GM20431 (cell line): Measurements from ENCODE around the gene CAPN5.

Experiments
- in situ Hi-C: fragments of 300-500 bp; cut with MseI, MboI; formaldehyde crosslinking; loops from one replicate; pipeline ENCODE4 v1.15.0; 2020; ENCODE audit warnings: low sequenced_read_pairs; ENCODE audit not compliant: unreplicated experiment

The CAPN5 gene

DNA sequence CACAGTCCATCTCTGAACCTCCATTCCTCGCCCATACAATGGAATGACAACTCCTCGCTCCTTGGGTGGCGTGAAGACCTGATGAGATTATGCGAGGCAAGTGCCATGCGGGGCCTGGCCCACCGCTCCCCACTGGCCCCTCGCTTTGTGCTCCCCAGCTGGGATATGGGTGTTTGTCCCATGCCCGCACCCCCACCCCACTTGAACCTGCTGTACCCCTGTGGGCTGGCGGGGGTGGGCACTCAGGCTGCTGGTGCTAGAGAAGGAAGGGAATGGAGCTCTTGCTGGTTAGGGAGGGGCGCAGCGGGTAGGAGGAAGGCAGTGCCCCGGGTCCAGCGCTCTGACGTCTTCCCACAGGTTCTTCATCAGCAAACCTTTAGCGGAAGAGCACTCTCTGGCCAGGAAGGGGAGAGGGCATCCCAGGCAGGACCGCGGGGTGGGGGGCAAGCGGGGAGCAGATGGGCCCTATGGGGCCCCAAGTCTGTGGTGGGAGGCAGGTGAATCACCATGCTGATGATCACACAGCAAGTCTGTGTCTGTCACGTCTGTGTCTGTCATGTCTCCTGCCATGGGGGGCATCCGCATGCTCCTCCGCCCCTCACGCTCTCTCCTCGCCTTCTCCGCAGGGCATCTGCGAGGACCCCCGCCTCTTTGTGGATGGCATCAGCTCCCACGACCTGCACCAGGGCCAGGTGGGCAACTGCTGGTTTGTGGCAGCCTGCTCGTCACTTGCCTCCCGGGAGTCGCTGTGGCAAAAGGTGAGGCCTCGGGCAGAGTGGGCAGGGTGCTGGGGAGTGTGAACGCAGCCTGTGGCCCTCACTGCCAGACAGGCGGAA lies 26.5 kb downstream of the CAPN5 start:
- in situ Hi-C loops: loop anchor here (10.0 kb wide), 1 partner anchor 48 kb away; no protein-coding TSS in a partner anchor

DNA sequence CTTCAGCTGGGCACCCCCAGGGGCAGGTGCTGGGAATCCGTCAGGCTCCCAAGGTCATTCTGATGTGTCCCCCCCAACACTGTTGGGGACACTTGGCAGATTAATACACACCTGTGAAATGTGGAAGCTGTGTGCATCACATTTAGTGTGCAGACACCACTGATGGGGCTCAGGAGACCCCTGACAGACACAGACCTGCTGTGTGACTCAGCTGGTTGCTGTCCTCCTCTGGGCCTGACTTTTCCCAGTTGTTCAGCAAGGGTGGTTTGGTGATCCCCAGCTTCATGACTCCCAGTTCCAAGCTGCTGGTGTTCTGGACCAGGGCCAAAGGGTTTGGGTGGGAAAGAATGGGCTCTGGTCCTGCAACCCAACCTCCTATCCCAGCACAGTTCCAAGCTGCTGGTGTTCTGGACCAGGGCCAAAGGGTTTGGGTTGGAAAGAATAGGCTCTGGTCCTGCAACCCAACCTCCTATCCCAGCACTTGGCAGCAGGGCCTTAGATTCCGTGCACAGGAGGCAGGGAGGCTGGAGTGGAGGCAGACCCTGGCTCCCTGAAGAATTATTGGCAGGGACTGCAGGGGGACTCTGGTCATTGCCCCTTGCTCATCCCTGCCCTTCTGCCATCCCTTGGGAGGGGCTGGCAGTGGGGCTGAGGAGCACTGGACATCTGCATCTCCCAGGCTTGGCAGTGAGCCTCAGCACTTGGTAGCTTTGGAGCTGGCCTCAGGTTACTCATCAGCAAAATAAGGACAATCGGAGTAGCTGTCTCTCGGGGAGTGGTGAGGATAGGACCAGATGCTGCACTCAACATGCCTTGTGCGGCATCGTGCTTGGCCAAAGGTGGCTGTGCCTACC lies 27.4 kb downstream of the CAPN5 start:
- in situ Hi-C loops: loop anchor here (10.0 kb wide), 1 partner anchor 49 kb away; no protein-coding TSS in a partner anchor

DNA sequence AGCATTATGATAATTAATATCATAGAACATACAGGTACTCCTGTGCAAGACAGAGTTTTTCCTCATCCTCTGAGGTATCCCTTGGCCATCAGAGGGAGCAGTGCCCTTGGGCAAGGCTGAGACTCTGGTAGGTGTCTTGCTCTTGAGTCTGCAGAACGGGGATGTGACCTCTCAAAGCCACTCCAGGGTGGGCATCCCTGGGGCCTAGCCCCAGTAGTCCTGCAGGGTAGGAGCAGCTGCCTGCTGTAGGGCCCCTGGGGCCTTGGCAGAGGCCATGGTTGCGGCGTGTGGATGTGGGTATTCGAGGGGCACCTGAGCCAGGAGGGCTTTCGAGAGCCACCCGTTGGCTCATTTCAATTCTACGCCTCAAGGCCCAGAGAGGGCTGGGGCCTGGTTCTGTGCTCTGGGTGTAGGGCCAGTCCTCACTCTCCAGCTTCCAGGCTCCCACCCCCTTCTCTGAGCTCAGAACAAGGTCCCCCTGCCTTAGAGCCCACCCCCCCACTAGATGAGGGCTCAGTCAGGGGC lies 28.1 kb downstream of the CAPN5 start:
- in situ Hi-C loops: loop anchor here (10.0 kb wide), 1 partner anchor 50 kb away; no protein-coding TSS in a partner anchor

DNA sequence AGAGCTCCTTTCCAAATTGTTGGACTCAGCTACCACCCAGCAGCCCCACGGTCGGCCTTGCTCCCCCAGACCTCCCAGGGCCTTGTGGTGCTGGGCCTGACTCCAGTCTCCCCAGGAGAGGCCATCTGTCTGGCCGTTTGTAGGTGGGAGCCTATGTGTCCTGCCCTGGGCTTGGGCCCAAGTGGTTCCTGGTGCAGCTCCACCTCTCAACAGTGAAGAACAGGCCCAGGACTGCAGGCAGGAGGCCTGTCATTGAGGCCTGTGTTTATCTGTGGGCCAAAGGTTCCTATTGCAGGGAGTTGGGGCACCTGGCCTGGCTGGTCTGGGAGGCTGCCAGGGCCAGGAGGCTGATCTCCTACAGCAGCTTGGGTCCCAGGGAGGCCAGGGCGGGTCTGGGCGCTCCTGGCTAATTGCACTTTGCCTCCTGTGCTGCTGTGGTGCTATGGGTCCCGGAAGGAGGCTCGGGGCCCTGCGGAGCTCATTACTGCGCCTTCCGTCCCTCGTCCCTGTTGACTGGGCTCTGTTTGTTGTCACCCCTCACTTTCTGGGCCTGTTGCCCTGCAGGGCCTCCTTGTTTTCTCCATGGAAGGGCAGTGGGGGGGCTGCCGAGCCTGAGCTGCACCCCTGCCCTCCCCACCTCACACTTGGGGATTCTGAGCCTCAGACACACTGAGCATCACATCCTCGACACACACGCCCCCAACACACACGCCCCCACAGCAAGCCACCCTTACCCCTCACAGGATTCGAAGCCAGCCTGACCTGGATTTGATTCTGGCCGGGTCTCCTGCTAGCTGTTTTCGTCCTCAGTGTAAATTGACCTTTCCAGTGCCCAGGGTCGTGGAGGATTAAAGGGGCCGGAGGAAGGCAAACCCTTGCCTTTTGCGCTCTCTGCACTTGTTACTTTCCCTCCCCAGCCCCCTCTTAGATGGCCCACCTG lies 29.1 kb downstream of the CAPN5 start:
- in situ Hi-C loops: loop anchor here (10.0 kb wide), 1 partner anchor 51 kb away; no protein-coding TSS in a partner anchor

DNA sequence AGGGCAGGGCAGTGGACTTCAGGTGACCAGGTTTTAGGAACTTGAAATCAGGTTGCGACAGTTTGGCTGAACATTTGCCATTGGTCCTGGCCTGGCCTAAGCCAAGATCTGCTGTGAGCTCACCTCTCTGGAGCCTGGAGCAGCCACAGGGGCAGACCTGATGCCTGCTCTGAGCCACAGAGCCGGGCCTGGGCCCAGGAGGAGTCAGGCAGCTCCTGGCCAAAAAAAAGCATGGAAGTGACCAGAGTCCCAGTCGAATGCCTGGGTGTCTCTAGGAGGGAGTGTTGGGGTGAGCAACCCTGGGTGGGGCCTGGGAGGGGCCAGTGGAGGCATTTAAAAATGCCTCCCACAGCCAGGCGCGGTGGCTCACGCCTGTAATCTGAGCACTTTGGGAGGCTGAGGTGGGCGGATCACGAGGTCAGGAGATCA lies 29.8 kb downstream of the CAPN5 start:
- in situ Hi-C loops: loop anchor here (10.0 kb wide), 1 partner anchor 52 kb away; no protein-coding TSS in a partner anchor

DNA sequence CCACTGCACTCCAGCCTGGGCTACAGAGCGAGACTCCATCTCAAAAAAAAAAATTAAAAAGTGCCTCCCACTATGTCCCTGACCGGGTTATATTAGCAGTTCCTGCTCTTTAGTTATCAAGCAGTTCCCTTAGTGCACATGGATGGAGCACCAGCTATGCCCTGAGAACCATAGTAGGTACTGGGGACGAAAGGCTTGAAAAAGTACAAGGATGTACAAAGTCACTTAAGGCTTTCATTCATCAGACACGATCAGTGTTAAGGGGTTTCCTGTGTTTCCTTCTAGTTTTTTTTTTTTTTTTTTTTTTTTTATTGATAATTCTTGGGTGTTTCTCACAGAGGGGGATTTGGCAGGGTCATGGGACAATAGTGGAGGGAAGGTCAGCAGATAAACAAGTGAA lies 30.4 kb downstream of the CAPN5 start:
- in situ Hi-C loops: loop anchor here (10.0 kb wide), 1 partner anchor 52 kb away; no protein-coding TSS in a partner anchor

DNA sequence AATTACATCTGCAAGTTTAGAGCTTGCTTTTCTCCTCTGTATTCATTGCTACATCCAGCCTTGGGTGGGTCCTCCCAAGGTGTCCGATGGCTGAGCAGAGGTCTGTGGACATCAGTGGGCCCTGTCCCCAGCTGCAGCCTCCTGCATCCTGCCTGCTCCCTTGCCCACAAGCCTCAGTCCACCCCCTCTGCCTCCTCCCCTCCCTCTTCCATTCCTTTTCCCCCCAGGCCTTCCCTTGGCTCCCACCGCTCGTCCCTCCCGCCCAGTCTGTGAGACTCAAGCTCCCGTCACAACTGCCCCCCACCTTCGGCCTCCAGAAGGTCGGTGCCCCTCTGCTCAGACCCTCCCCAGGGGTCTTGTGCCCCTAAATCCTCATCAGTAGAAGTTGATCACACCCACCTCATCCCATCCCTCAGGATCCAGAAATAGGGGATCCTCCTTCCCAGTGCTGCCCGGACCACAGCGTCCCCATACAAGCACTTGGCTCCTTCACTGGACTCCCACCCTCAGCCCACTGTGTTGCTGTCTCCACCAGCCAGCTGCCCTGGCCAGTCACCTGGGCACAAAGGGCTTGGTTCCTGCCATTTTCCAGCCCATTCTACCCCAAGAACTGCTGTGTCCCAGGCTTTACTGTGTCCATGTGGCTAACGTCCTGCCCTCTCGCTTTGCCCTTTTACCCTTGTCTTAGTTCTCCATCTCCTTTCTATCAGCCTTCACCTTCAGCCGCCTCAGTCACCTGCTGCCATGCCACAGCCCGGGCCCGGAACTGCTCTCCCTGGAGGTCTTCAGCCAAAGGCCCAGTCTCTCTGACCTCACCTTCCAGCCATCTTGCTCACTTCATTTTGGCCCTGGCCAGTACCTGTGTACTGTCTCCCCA lies 33.6 kb downstream of the CAPN5 start:
- in situ Hi-C loops: no loop called here

DNA sequence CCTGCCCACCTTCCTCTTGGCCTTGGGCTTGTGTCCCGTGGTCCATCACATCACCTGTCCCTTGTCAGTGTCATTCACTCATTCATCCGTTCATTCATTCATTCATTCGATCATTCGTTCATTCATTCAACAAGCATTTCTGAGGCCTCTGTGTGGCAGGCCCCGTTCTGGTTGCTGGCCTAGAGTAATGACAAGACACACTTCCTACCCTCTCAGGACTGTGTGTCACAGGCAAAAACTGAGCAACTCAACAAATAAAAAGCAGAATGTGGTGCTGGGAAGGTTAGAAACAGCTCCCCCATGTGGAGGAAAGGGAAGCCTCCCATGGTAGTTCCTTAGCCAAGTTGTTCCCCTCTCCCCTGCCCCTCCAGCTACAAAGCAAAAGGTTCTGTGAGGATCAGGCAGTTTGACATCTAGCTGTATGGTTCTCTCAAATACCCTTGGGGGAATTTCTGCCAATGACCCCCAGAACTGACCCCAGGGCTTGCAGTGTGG lies 34.3 kb downstream of the CAPN5 start:
- in situ Hi-C loops: no loop called here

DNA sequence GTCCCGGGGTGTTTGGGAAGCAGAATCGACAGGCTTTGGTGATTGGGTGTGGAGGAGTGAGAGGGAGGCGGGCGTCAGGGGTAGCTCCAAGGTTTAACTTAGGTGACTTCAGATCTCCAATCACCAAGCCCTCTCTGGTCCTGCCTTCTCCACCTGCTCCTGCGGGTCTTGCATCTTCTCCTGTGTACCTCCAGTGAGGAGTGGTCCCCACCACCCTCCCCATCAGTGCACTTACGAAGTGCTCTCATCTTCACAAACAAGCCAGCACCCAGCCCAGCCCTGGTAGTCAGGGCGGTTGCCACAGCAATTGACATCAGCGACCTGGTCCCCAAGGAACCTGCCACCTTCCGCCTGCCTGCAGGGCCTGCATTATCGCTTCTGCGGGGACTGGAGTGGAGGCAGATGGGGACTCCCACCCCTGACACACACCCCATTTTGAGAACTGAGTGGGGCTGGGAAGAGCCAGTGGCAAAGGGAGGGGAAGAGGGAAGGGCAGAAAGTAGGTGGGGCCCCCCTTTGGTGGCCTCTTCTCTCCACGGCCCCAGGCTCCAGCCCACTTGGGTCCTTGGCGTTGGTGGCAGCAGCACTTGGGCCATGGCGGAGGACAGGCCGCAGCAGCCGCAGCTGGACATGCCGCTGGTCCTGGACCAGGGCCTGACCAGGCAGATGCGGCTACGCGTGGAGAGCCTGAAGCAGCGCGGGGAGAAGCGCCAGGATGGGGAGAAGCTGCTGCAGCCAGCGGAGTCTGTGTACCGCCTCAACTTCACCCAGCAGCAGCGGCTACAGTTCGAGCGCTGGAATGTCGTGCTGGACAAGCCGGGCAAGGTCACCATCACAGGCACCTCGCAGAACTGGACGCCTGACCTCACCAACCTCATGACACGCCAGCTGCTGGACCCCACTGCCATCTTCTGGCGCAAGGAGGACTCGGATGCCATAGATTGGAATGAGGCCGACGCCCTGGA lies 35.8 kb downstream of the CAPN5 start, which contains the start of gene OMP:
Gene OMP, plus strand, starts transcription at position 595 of the 965 bp plus-strand sequence. Its CDS starts 0 bp downstream, at position 595.
- in situ Hi-C loops: no loop called here

DNA sequence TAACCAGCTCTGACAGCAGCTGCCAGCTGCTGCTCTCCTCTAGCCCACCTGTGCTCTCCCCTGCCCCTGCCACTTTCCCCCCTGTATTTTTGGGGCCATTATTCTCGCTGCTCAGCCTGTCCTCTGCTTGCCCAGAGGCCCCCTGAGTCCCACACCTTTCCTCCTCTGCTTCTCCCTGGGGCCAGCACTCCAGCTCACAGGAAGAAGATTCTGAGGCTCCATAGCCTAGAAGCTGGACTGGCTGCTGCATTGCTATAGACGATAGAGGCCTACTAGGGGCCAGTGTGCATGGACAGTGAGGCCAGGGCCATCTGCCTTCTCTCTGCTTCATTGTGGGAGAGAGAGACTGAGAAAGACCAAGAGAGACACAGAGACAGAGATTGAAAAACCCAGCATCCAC lies 36.5 kb downstream of the CAPN5 start:
- in situ Hi-C loops: no loop called here

DNA sequence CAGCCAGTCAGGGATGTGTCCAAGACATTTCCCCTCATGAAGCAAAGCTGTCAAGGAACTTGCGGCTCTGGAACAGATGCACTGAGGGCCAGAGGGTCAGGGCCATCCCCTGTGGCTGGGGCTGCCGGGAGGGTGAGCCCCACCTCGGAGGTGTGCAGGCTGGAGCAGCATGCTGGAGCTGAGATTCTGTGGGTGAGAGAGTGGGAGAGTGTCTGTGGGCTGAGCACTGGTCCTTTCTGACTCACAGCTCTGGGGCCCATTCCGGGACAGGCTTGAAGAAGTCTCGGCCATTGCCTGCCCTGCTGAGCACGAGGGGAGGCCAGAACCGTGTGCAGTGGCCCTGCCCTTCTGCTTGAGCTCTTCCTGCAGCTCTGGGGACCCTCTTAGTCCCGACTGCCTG lies 38.0 kb downstream of the CAPN5 start:
- in situ Hi-C loops: no loop called here

DNA sequence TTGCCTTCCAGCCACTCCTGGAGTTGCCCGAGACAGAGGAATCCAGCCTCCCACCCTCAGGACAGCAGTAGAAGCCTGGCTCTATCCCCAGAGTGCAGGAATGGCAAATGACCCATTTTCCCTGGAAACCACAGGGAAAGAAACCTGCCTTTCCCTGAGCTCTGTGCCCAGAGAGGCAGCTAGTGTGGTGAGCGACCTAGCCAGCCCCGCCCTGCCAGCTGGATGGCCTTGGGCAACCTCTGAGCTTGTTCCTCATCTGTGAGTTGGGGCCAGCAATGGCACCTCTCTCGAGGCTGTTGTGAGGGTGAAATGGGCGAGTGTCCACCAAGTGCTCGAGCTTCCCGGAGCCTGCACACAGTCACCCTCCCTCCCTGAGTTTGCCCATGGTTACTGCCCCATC lies 39.5 kb downstream of the CAPN5 start:
- in situ Hi-C loops: no loop called here

DNA sequence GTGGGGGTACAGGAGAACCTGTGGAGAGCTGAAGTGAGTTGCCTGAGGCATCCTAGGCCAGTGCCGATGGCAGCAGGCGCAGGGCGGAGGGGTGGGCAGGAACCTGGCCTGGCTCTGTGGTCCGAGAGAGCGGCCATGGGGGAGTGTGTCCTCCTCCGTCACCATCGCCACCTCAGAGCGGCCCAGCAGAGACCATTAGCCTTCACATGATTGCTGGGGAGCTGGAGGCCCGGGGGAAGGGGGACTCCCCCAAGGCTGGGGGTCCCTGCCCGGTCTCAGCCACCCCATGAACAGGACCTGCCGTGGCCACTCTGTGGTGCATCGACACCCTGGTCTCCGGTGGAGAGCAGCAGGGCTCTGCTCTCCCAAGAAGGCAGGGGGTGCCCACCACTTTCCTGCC lies 40.0 kb downstream of the CAPN5 start:
- in situ Hi-C loops: no loop called here

DNA sequence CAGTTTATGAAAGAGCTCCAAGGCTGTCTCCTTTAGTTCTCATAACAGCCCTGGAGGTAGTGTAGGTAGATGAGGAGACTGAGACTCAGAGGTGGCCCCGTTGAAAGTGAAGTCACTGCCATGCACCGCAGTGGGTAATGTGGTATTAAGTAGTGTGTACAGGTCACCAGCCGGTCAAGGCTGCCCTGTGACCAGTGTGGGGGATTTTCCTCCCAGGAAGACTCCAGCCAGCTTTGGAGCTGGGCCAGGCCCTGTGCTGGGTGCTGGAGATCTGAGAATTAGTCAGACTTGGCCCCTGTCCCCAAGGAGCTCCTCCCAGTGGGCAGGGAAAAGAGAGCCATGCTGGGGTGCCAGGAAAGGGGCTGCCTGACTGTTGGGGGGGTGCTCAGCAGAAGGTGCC lies 41.2 kb downstream of the CAPN5 start:
- in situ Hi-C loops: no loop called here

DNA sequence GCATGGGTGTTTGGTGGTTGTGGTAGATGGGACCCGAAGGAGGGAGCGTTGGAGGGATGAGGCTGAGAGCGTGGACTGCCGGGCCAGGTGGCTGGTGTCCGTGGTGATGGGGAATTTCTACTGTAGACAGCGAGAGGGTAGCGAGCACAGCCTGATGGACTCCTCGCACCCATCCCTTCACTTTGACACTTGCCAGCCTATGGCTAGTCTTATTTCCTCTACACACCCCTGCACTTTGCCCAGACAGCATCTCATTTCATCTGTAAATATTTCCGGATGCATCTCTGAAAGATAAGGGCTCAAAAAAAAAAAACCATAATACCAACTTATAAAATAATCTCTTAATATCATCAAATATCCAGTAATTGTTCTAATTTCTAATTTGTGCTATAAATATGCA lies 41.7 kb downstream of the CAPN5 start:
- in situ Hi-C loops: no loop called here

DNA sequence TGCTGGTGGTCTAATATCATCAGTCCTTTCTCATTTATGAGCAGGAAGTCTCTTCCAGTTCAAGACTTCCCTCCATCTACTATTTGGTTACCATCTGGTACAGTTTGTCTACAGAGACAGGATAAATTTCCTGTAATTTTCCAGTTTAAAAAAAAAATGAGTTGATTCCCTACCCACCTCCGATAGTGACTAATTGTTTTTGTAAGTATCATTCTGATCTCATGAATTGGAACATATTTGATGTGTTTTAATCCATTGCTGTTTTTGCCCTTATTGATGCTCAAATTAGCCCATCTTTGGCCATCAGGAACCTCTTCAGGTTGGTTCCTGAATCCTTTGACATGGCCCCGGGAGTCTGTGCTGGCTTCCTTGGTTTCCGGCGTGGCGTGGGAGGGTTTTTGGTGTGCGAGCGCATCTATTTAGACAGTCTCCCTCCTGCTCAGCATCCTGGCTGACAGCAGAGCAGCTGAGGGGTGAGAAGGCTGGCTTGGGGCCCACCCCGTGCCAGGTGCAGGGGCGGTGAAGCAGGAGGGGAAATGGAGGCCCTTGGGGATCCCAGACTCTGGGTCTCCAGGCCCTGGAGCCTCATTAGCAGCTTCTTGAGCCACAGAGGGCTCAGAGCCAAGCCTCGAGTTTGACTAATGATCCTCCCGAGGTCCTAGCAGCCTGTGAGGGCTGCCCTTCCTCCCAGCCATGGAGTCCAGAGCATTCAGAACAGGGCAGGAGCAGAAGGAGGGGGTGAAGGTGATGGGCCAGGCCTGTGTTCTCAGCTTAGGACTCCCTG lies 42.7 kb downstream of the CAPN5 start:
- in situ Hi-C loops: no loop called here
